ENCODE measurements around the gene PRAMEF12. TPM values are rescaled to one million over a fixed set of nuclear protein-coding genes. Genes with fewer than 3 reads are reported as not detected.

PRAMEF12 gene
- total and polyA plus RNA-seq, 2 donors: 0.05 to 0.50 TPM

GRCh38 chr1:12745992-12746323 lies 27.6 kb upstream of the PRAMEF12 start, which contains the start of gene CFAP107:
CFAP107 (plus strand) TSS chr1:12746200; CDS start chr1:12746431, 231 bp downstream.
- H3K9me3 ChIP-seq (ENCODE audit: control insufficient read depth in 2 of 2, insufficient read depth in 1 of 2, low read length in 1 of 2): peaks cover 0 to 1% of the 10 kb centered on the region in 2 donors
- WGBS: 45% methylated on average over 2 of the region's 2 CpGs
- DNase-seq (ENCODE audit: low read depth in 6 of 9, low spot score in 9 of 9): no peak

GRCh38 chr1:12748778-12749355 lies 24.7 kb upstream of the PRAMEF12 start:
- peaks cover 0 to 1% of the 10 kb centered on the region in 2 donors for H3K9me3 ChIP-seq (ENCODE audit: control insufficient read depth in 2 of 2, insufficient read depth in 1 of 2, low read length in 1 of 2)
- H3K4me3 ChIP-seq (ENCODE audit: low read length in 2 of 2): no peak overlapping the region

More at GRCh38 chr1:12745992-12746323, 27.6 kb upstream of the PRAMEF12 start, which contains the start of gene CFAP107:
- Histone ChIP-seq H3K4me1 (ENCODE audit: control insufficient read depth in 2 of 2, insufficient read depth in 2 of 2, low read length in 2 of 2) (no peaks in the 10 kb centered on the region), H3K27ac (ENCODE audit: low read depth in 1 of 2, low read length in 1 of 2) (no peak within 1 kb of the TSS), H3K27me3 (ENCODE audit: control insufficient read depth in 2 of 2, insufficient read depth in 1 of 2, low read length in 1 of 2) (no peaks in the 10 kb centered on the region), H3K4me3 (ENCODE audit: low read length in 2 of 2) (no peak within 1 kb of the TSS), H3K36me3 (ENCODE audit: control insufficient read depth in 2 of 2, insufficient read depth in 2 of 2, low read length in 1 of 2) (no peaks in the 10 kb centered on the region)

GRCh38 chr1:12754738-12755137 lies 18.8 kb upstream of the PRAMEF12 start:
- no peaks in the 10 kb centered on the region for H3K27me3 ChIP-seq (ENCODE audit: control insufficient read depth in 2 of 2, insufficient read depth in 1 of 2, low read length in 1 of 2)
- H3K36me3 ChIP-seq (ENCODE audit: control insufficient read depth in 2 of 2, insufficient read depth in 2 of 2, low read length in 1 of 2): no peaks in the 10 kb centered on the region
- H3K9me3 ChIP-seq (ENCODE audit: control insufficient read depth in 2 of 2, insufficient read depth in 1 of 2, low read length in 1 of 2): no peaks in the 10 kb centered on the region
- WGBS: 90% methylated on average over 4 of the region's 4 CpGs
- no peak overlapping the region for H3K4me3 ChIP-seq (ENCODE audit: low read length in 2 of 2)
- H3K27ac ChIP-seq (ENCODE audit: low read depth in 1 of 2, low read length in 1 of 2): no peak overlapping the region
- H3K4me1 ChIP-seq (ENCODE audit: control insufficient read depth in 2 of 2, insufficient read depth in 2 of 2, low read length in 2 of 2): no peaks in the 10 kb centered on the region
- no peak for DNase-seq (ENCODE audit: low read depth in 6 of 9, low spot score in 9 of 9)

More at GRCh38 chr1:12748778-12749355, 24.7 kb upstream of the PRAMEF12 start:
- no peak for DNase-seq (ENCODE audit: low read depth in 6 of 9, low spot score in 9 of 9)
- Histone ChIP-seq H3K4me1 (ENCODE audit: control insufficient read depth in 2 of 2, insufficient read depth in 2 of 2, low read length in 2 of 2) (no peaks in the 10 kb centered on the region), H3K27ac (ENCODE audit: low read depth in 1 of 2, low read length in 1 of 2) (no peak overlapping the region), H3K27me3 (ENCODE audit: control insufficient read depth in 2 of 2, insufficient read depth in 1 of 2, low read length in 1 of 2) (no peaks in the 10 kb centered on the region), H3K36me3 (ENCODE audit: control insufficient read depth in 2 of 2, insufficient read depth in 2 of 2, low read length in 1 of 2) (no peaks in the 10 kb centered on the region)

- Histone ChIP-seq H3K4me3 (ENCODE audit: low read length in 2 of 2) (no peak overlapping the region), H3K27me3 (ENCODE audit: control insufficient read depth in 2 of 2, insufficient read depth in 1 of 2, low read length in 1 of 2) (no peaks in the 10 kb centered on the region), H3K9me3 (ENCODE audit: control insufficient read depth in 2 of 2, insufficient read depth in 1 of 2, low read length in 1 of 2) (no peaks in the 10 kb centered on the region), H3K4me1 (ENCODE audit: control insufficient read depth in 2 of 2, insufficient read depth in 2 of 2, low read length in 2 of 2) (no peaks in the 10 kb centered on the region), H3K27ac (ENCODE audit: low read depth in 1 of 2, low read length in 1 of 2) (no peak overlapping the region), H3K36me3 (ENCODE audit: control insufficient read depth in 2 of 2, insufficient read depth in 2 of 2, low read length in 1 of 2) (no peaks in the 10 kb centered on the region)
- 74% methylated on average over 2 of the region's 2 CpGs for WGBS
- DNase-seq (ENCODE audit: low read depth in 6 of 9, low spot score in 9 of 9): no peak
Measured at GRCh38 chr1:12756273-12756672, 17.3 kb upstream of the PRAMEF12 start.

GRCh38 chr1:12756768-12757413 lies 16.6 kb upstream of the PRAMEF12 start:
- 85% methylated on average over 6 of the region's 6 CpGs for WGBS
- no peaks in the 10 kb centered on the region for H3K4me1 ChIP-seq (ENCODE audit: control insufficient read depth in 2 of 2, insufficient read depth in 2 of 2, low read length in 2 of 2)
- DNase-seq (ENCODE audit: low read depth in 6 of 9, low spot score in 9 of 9): no peak
- no peak overlapping the region for H3K4me3 ChIP-seq (ENCODE audit: low read length in 2 of 2)
- H3K36me3 ChIP-seq (ENCODE audit: control insufficient read depth in 2 of 2, insufficient read depth in 2 of 2, low read length in 1 of 2): no peaks in the 10 kb centered on the region
- H3K27ac ChIP-seq (ENCODE audit: low read depth in 1 of 2, low read length in 1 of 2): no peak overlapping the region
- H3K27me3 ChIP-seq (ENCODE audit: control insufficient read depth in 2 of 2, insufficient read depth in 1 of 2, low read length in 1 of 2): no peaks in the 10 kb centered on the region
- H3K9me3 ChIP-seq (ENCODE audit: control insufficient read depth in 2 of 2, insufficient read depth in 1 of 2, low read length in 1 of 2): no peaks in the 10 kb centered on the region

GRCh38 chr1:12757836-12758235 lies 15.7 kb upstream of the PRAMEF12 start:
- 84% methylated on average over 6 of the region's 6 CpGs for WGBS
- Histone ChIP-seq H3K4me1 (ENCODE audit: control insufficient read depth in 2 of 2, insufficient read depth in 2 of 2, low read length in 2 of 2) (no peaks in the 10 kb centered on the region), H3K36me3 (ENCODE audit: control insufficient read depth in 2 of 2, insufficient read depth in 2 of 2, low read length in 1 of 2) (no peaks in the 10 kb centered on the region), H3K9me3 (ENCODE audit: control insufficient read depth in 2 of 2, insufficient read depth in 1 of 2, low read length in 1 of 2) (no peaks in the 10 kb centered on the region), H3K27ac (ENCODE audit: low read depth in 1 of 2, low read length in 1 of 2) (no peak overlapping the region), H3K4me3 (ENCODE audit: low read length in 2 of 2) (no peak overlapping the region), H3K27me3 (ENCODE audit: control insufficient read depth in 2 of 2, insufficient read depth in 1 of 2, low read length in 1 of 2) (no peaks in the 10 kb centered on the region)
- DNase-seq (ENCODE audit: low read depth in 6 of 9, low spot score in 9 of 9): no peak

GRCh38 chr1:12760256-12760795 lies 13.2 kb upstream of the PRAMEF12 start:
- Histone ChIP-seq H3K4me3 (ENCODE audit: low read length in 2 of 2) (no peak overlapping the region), H3K27ac (ENCODE audit: low read depth in 1 of 2, low read length in 1 of 2) (no peak overlapping the region), H3K27me3 (ENCODE audit: control insufficient read depth in 2 of 2, insufficient read depth in 1 of 2, low read length in 1 of 2) (no peaks in the 10 kb centered on the region), H3K9me3 (ENCODE audit: control insufficient read depth in 2 of 2, insufficient read depth in 1 of 2, low read length in 1 of 2) (no peaks in the 10 kb centered on the region), H3K4me1 (ENCODE audit: control insufficient read depth in 2 of 2, insufficient read depth in 2 of 2, low read length in 2 of 2) (no peaks in the 10 kb centered on the region), H3K36me3 (ENCODE audit: control insufficient read depth in 2 of 2, insufficient read depth in 2 of 2, low read length in 1 of 2) (no peaks in the 10 kb centered on the region)
- 63% methylated on average over 7 of the region's 7 CpGs for WGBS
- no peak for DNase-seq (ENCODE audit: low read depth in 6 of 9, low spot score in 9 of 9)

GRCh38 chr1:12761781-12762180 lies 11.8 kb upstream of the PRAMEF12 start:
- DNase-seq (ENCODE audit: low read depth in 6 of 9, low spot score in 9 of 9): no peak
- H3K4me3 ChIP-seq (ENCODE audit: low read length in 2 of 2): no peak overlapping the region
- H3K27ac ChIP-seq (ENCODE audit: low read depth in 1 of 2, low read length in 1 of 2): no peak overlapping the region
- H3K36me3 ChIP-seq (ENCODE audit: control insufficient read depth in 2 of 2, insufficient read depth in 2 of 2, low read length in 1 of 2): no peaks in the 10 kb centered on the region
- no peaks in the 10 kb centered on the region for H3K4me1 ChIP-seq (ENCODE audit: control insufficient read depth in 2 of 2, insufficient read depth in 2 of 2, low read length in 2 of 2)
- no peaks in the 10 kb centered on the region for H3K9me3 ChIP-seq (ENCODE audit: control insufficient read depth in 2 of 2, insufficient read depth in 1 of 2, low read length in 1 of 2)
- 93% methylated on average over 5 of the region's 5 CpGs for WGBS
- H3K27me3 ChIP-seq (ENCODE audit: control insufficient read depth in 2 of 2, insufficient read depth in 1 of 2, low read length in 1 of 2): no peaks in the 10 kb centered on the region

- H3K36me3 ChIP-seq (ENCODE audit: control insufficient read depth in 2 of 2, insufficient read depth in 2 of 2, low read length in 1 of 2): no peaks in the 10 kb centered on the region
- no peaks in the 10 kb centered on the region for H3K4me1 ChIP-seq (ENCODE audit: control insufficient read depth in 2 of 2, insufficient read depth in 2 of 2, low read length in 2 of 2)
- 93% methylated on average over 7 of the region's 7 CpGs for WGBS
- no peak for DNase-seq (ENCODE audit: low read depth in 6 of 9, low spot score in 9 of 9)
- H3K9me3 ChIP-seq (ENCODE audit: control insufficient read depth in 2 of 2, insufficient read depth in 1 of 2, low read length in 1 of 2): no peaks in the 10 kb centered on the region
- H3K27me3 ChIP-seq (ENCODE audit: control insufficient read depth in 2 of 2, insufficient read depth in 1 of 2, low read length in 1 of 2): no peaks in the 10 kb centered on the region
- no peak overlapping the region for H3K4me3 ChIP-seq (ENCODE audit: low read length in 2 of 2)
- H3K27ac ChIP-seq (ENCODE audit: low read depth in 1 of 2, low read length in 1 of 2): no peak overlapping the region
Measured at GRCh38 chr1:12762766-12763165, 10.8 kb upstream of the PRAMEF12 start.
